Measurements from ENCODE around the gene ARNT2. TPM values are rescaled to one million over a fixed set of nuclear protein-coding genes. Genes with fewer than 3 reads are reported as not detected.

The ARNT2 gene
- total RNA-seq, 1 experiment from 2014 or later, result 16.8 TPM

- no peak for DNase-seq (ENCODE audit: low read depth, low spot score)
Measured at GRCh38 chr15:80549191-80549590, 145.0 kb downstream of the ARNT2 start.

DNA sequence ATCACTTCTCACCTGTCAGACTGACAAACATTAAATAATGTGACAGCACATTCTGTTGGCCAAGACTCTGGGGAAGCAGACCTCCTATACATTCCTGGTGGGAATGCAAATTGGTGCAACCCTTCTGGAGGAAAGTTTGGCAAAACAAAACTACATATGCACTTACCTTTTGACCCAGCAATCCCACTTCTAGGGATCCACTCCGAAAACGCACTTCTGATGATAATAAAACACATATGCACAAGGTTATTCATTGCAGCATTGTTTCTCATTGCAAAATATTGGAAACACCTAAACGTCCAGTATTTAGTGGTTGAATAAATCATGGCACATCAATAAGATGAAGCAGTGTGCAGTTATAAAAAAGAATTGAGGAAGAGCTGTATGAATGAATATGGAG, 145.5 kb downstream of the ARNT2 start:
- no peak overlapping the region for H3K27ac ChIP-seq (ENCODE audit: low read length)
- H3K36me3 ChIP-seq (ENCODE audit: control insufficient read depth, insufficient read depth, low read length), result no peaks in the 10 kb centered on the region
- in situ Hi-C loops (cut with HindIII; ENCODE audit: low pct_unique_long_range_greater_than_20kb, low sequenced_read_pairs), result no loop called here
- ChIA-PET CTCF (no interaction called here), POLR2A (no interaction called here)
- no peaks in the 10 kb centered on the region for H3K4me1 ChIP-seq (ENCODE audit: control insufficient read depth, insufficient read depth, low read length)
- H3K9me3 ChIP-seq (ENCODE audit: control insufficient read depth, insufficient read depth, low read depth, low read length), result no peaks in the 10 kb centered on the region
- intact Hi-C loops (cut with micrococcal nuclease; ENCODE audit: unreplicated experiment), result no loop called here
- H3K27me3 ChIP-seq (ENCODE audit: control insufficient read depth, insufficient read depth, low read length), result peaks cover 6% of the 10 kb centered on the region; the same call in 1 of the 2 replicates
- DNase-seq (ENCODE audit: low read depth, low spot score), result no peak
- H3K4me3 ChIP-seq (ENCODE audit: low read depth in 2 of 2, low read length in 2 of 2), result no peak overlapping the region
- no TSS peak for BruUV-seq (replicated peaks)
- ATAC-seq, result no peak
- TF ChIP-seq TCF7L2 (IDR thresholded peaks at IDR 0.05; ENCODE audit: low read depth, low read length), result no peak
- TF ChIP-seq POLR2AphosphoS5 (IDR thresholded peaks at IDR 0.05; ENCODE audit: low read depth, low read length), result no peak
- TF ChIP-seq SIN3A (IDR thresholded peaks at IDR 0.05; ENCODE audit: borderline replicate concordance, insufficient read depth, low read depth, low read length), result no peak
- TF ChIP-seq CTCF (IDR thresholded peaks at IDR 0.05), result no peak
- TF ChIP-seq, protein P1, sequence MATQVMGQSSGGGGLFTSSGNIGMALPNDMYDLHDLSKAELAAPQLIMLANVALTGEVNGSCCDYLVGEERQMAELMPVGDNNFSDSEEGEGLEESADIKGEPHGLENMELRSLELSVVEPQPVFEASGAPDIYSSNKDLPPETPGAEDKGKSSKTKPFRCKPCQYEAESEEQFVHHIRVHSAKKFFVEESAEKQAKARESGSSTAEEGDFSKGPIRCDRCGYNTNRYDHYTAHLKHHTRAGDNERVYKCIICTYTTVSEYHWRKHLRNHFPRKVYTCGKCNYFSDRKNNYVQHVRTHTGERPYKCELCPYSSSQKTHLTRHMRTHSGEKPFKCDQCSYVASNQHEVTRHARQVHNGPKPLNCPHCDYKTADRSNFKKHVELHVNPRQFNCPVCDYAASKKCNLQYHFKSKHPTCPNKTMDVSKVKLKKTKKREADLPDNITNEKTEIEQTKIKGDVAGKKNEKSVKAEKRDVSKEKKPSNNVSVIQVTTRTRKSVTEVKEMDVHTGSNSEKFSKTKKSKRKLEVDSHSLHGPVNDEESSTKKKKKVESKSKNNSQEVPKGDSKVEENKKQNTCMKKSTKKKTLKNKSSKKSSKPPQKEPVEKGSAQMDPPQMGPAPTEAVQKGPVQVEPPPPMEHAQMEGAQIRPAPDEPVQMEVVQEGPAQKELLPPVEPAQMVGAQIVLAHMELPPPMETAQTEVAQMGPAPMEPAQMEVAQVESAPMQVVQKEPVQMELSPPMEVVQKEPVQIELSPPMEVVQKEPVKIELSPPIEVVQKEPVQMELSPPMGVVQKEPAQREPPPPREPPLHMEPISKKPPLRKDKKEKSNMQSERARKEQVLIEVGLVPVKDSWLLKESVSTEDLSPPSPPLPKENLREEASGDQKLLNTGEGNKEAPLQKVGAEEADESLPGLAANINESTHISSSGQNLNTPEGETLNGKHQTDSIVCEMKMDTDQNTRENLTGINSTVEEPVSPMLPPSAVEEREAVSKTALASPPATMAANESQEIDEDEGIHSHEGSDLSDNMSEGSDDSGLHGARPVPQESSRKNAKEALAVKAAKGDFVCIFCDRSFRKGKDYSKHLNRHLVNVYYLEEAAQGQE (IDR thresholded peaks at IDR 0.05; ENCODE audit: insufficient read depth in 1 of 2, low read depth in 2 of 2, low read length in 1 of 2), result no peak

More at GRCh38 chr15:80549191-80549590, 145.0 kb downstream of the ARNT2 start:
- POLR2A ChIA-PET, result no interaction called here
- CTCF ChIA-PET, result no interaction called here
- no peaks in the 10 kb centered on the region for H3K9me3 ChIP-seq (ENCODE audit: control insufficient read depth, insufficient read depth, low read depth, low read length)
- no peaks in the 10 kb centered on the region for H3K4me1 ChIP-seq (ENCODE audit: control insufficient read depth, insufficient read depth, low read length)
- H3K36me3 ChIP-seq (ENCODE audit: control insufficient read depth, insufficient read depth, low read length), result no peaks in the 10 kb centered on the region
- no TSS peak for BruUV-seq (replicated peaks)
- intact Hi-C loops (cut with micrococcal nuclease; ENCODE audit: unreplicated experiment) (no loop called here), in situ Hi-C loops (cut with HindIII; ENCODE audit: low pct_unique_long_range_greater_than_20kb, low sequenced_read_pairs) (no loop called here)
- H3K4me3 ChIP-seq (ENCODE audit: low read depth in 2 of 2, low read length in 2 of 2), result no peak overlapping the region
- TF ChIP-seq, protein P1 (IDR thresholded peaks at IDR 0.05; ENCODE audit: insufficient read depth in 1 of 2, low read depth in 2 of 2, low read length in 1 of 2), result no peak
- TF ChIP-seq TCF7L2 (IDR thresholded peaks at IDR 0.05; ENCODE audit: low read depth, low read length) (no peak), SIN3A (IDR thresholded peaks at IDR 0.05; ENCODE audit: borderline replicate concordance, insufficient read depth, low read depth, low read length) (no peak), POLR2AphosphoS5 (IDR thresholded peaks at IDR 0.05; ENCODE audit: low read depth, low read length) (no peak), CTCF (IDR thresholded peaks at IDR 0.05) (no peak)
- no peak for ATAC-seq
- H3K27me3 ChIP-seq (ENCODE audit: control insufficient read depth, insufficient read depth, low read length), result peaks cover 6% of the 10 kb centered on the region; the same call in 1 of the 2 replicates
- no peak overlapping the region for H3K27ac ChIP-seq (ENCODE audit: low read length)
